Kidney glomerular epithelial cell (primary cell): ENCODE results near the gene KLF6.

ENCODE experiments used
- DNase-seq: peaks from one replicate; lab custom pipeline; 2025; lab: John Stamatoyannopoulos, UW

The KLF6 gene

DNA sequence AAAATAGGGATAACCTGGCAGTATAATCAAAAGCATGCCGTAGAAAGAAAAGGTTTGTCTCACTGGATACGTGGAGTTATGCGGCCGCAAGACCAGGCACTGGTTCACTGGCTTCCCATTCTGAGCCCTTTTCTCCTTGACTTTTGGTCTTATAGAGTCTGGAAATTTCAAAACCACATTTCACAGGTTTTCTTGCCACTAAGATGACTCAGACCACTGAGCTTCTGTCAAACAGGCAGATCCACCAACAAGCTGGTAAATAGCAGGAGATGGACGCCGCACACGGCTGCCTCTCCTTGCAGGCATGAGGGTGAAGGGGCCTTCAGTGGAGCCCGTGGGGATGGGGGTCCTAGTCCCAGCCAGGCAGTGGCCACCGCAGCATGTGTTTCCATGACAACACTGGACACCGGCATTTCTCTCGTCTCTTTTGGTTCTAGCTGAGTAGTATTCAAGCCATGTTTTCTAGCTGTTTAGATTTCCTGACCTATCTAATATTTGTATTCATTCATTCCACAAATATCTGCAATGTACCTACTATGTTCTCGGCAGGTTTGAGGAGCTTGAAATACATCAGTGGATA is 55.5 kb downstream of the KLF6 start:
- DNase-seq, result no peak

- no peak for DNase-seq
Observed at GRCh38 chr10:3728563-3728962, 56.4 kb downstream of the KLF6 start.

GRCh38 chr10:3727268-3727667 is 57.7 kb downstream of the KLF6 start:
- DNase-seq, result no peak
